HG02763 (cell line): ENCODE data around the gene PLP2.

ENCODE experiments used
- ATAC-seq: cut with Tn5 transposase; IDR thresholded peaks from one replicate; pipeline ENCODE4 v1.9.1; 2021; ENCODE audit warnings: mild to moderate bottlenecking, moderate library complexity; ENCODE audit not compliant: unreplicated experiment

The PLP2 gene

GRCh38 chrX:49186125-49187027 is 14.7 kb downstream of the PLP2 start, which contains the start of gene PRICKLE3:
Gene PRICKLE3 (minus strand): TSS chrX:49186373. CDS start chrX:49186297, 76 bp downstream.
- peak; percentile 26 for ATAC-seq

GRCh38 chrX:49187028-49187394 is 15.3 kb downstream of the PLP2 start:
- no peak for ATAC-seq

- no peak for ATAC-seq
These were observed 15.8 kb downstream of the PLP2 start for GRCh38 chrX:49187526-49187925.

GRCh38 chrX:49188468-49189076 is 16.9 kb downstream of the PLP2 start:
- ATAC-seq = no peak

GRCh38 chrX:49189606-49190005 is 17.9 kb downstream of the PLP2 start:
- no peak for ATAC-seq

GRCh38 chrX:49190821-49191573 is 19.3 kb downstream of the PLP2 start:
- peak; percentile 81 for ATAC-seq

GRCh38 chrX:49191574-49192011 is 19.9 kb downstream of the PLP2 start:
- ATAC-seq = no peak

GRCh38 chrX:49192722-49193328 is 21.1 kb downstream of the PLP2 start:
- no peak for ATAC-seq

- no peak for ATAC-seq
These were observed 21.9 kb downstream of the PLP2 start for GRCh38 chrX:49193542-49193964.

GRCh38 chrX:49197543-49198087 is 25.9 kb downstream of the PLP2 start:
- no peak for ATAC-seq

- ATAC-seq = no peak
These were observed 27.0 kb downstream of the PLP2 start for GRCh38 chrX:49198540-49199314.

- no peak for ATAC-seq
These were observed 27.6 kb downstream of the PLP2 start for GRCh38 chrX:49199315-49199595.

GRCh38 chrX:49199906-49200771 is 28.4 kb downstream of the PLP2 start, which contains the start of gene SYP:
Gene SYP (minus strand): TSS chrX:49200193. CDS start chrX:49200186, 7 bp downstream.
- ATAC-seq = peak; percentile 90

- ATAC-seq = no peak
These were observed 30.3 kb downstream of the PLP2 start for GRCh38 chrX:49202022-49202421.

- no peak for ATAC-seq
These were observed 31.8 kb downstream of the PLP2 start for GRCh38 chrX:49203536-49203935.

GRCh38 chrX:49204017-49204416 is 32.3 kb downstream of the PLP2 start:
- ATAC-seq = no peak

GRCh38 chrX:49204709-49205108 is 33.0 kb downstream of the PLP2 start:
- no peak for ATAC-seq

- no peak for ATAC-seq
These were observed 33.7 kb downstream of the PLP2 start for GRCh38 chrX:49205443-49205842.

- ATAC-seq = no peak
These were observed 34.8 kb downstream of the PLP2 start for GRCh38 chrX:49206543-49206942.
